Measurements from ENCODE around the gene RIPOR2. TPM values are rescaled to one million over a fixed set of nuclear protein-coding genes. Genes with fewer than 3 reads are reported as not detected.
"Not testable (repeated sequence)": the region's sequence is repeated elsewhere in the genome, so short reads cannot be mapped to it uniquely, and the experiment has no call there.

Gene RIPOR2
- total RNA-seq, 1 donor from 2014 or later = 2.6 TPM

GRCh38 chr6:24959319-24959718 lies 23.6 kb upstream of the RIPOR2 start:
- intact Hi-C loops (cut with DNase I) = no loop called here
- ATAC-seq = no peak
- no peak for DNase-seq (ENCODE audit: missing footprints)

GRCh38 chr6:24957199-24957598 lies 21.4 kb upstream of the RIPOR2 start:
- intact Hi-C loops (cut with DNase I) = no loop called here
- ATAC-seq = no peak
- DNase-seq (ENCODE audit: missing footprints) = no peak

- intact Hi-C loops (cut with DNase I) = no loop called here
- no peak for ATAC-seq
- no peak for DNase-seq (ENCODE audit: missing footprints)
Observed at GRCh38 chr6:24953726-24954125, 18.0 kb upstream of the RIPOR2 start.

- intact Hi-C loops (cut with DNase I) = no loop called here
- no peak for DNase-seq (ENCODE audit: missing footprints)
Observed at GRCh38 chr6:24951811-24952299, 16.1 kb upstream of the RIPOR2 start.

GRCh38 chr6:24950218-24950941 lies 14.6 kb upstream of the RIPOR2 start:
- intact Hi-C loops (cut with DNase I) = no loop called here
- DNase-seq (ENCODE audit: missing footprints) (no peak), ATAC-seq (no peak)

More at GRCh38 chr6:24951811-24952299, 16.1 kb upstream of the RIPOR2 start:
- ATAC-seq = peak; percentile 65

- ATAC-seq = no peak
- no peak for DNase-seq (ENCODE audit: missing footprints)
- intact Hi-C loops (cut with DNase I) = no loop called here
Observed at GRCh38 chr6:24949020-24949569, 13.3 kb upstream of the RIPOR2 start.

GRCh38 chr6:24948261-24948660 lies 12.5 kb upstream of the RIPOR2 start:
- DNase-seq (ENCODE audit: missing footprints); intact Hi-C loops (cut with DNase I); ATAC-seq: not testable (repeated sequence)

GRCh38 chr6:24947636-24948035 lies 11.9 kb upstream of the RIPOR2 start:
- intact Hi-C loops (cut with DNase I) = no loop called here
- DNase-seq (ENCODE audit: missing footprints) (no peak), ATAC-seq (no peak)

- DNase-seq (ENCODE audit: missing footprints) (no peak), ATAC-seq (no peak)
- intact Hi-C loops (cut with DNase I) = no loop called here
Observed at GRCh38 chr6:24945054-24945453, 9.3 kb upstream of the RIPOR2 start.

- intact Hi-C loops (cut with DNase I) = no loop called here
- no peak for ATAC-seq
- no peak for DNase-seq (ENCODE audit: missing footprints)
Observed at GRCh38 chr6:24943774-24944173, 8.0 kb upstream of the RIPOR2 start.

- DNase-seq (ENCODE audit: missing footprints) = no peak
- no peak for ATAC-seq
- intact Hi-C loops (cut with DNase I) = no loop called here
Observed at GRCh38 chr6:24940311-24940917, 4.7 kb upstream of the RIPOR2 start.

GRCh38 chr6:24936641-24937317 lies 1.0 kb upstream of the RIPOR2 start:
- intact Hi-C loops (cut with DNase I) = no loop called here
- no peak for DNase-seq (ENCODE audit: missing footprints)
- no peak for ATAC-seq

GRCh38 chr6:24933868-24934401 lies 1.8 kb downstream of the RIPOR2 start:
- intact Hi-C loops (cut with DNase I) = no loop called here
- no peak for ATAC-seq
- no peak for DNase-seq (ENCODE audit: missing footprints)

- intact Hi-C loops (cut with DNase I) = no loop called here
- ATAC-seq (no peak), DNase-seq (ENCODE audit: missing footprints) (no peak)
Observed at GRCh38 chr6:24933266-24933665, 2.5 kb downstream of the RIPOR2 start.

- DNase-seq (ENCODE audit: missing footprints) (no peak), ATAC-seq (no peak)
- intact Hi-C loops (cut with DNase I) = no loop called here
Observed at GRCh38 chr6:24932832-24933231, 2.9 kb downstream of the RIPOR2 start.

- ATAC-seq (no peak), DNase-seq (ENCODE audit: missing footprints) (no peak)
- intact Hi-C loops (cut with DNase I) = no loop called here
Observed at GRCh38 chr6:24931718-24932691, 3.8 kb downstream of the RIPOR2 start.

GRCh38 chr6:24931296-24931695 lies 4.5 kb downstream of the RIPOR2 start:
- ATAC-seq (peak; percentile 54), DNase-seq (ENCODE audit: missing footprints) (no peak)
- intact Hi-C loops (cut with DNase I) = no loop called here

- no peak for DNase-seq (ENCODE audit: missing footprints)
- ATAC-seq = peak; percentile 83
- intact Hi-C loops (cut with DNase I) = no loop called here
Observed at GRCh38 chr6:24930431-24930871, 5.3 kb downstream of the RIPOR2 start.
